GM12874 (cell line): ENCODE results near the gene CHSY1.

Experiments used
- TF ChIP-seq, protein P1 (sequence below): IDR thresholded peaks from 2 replicates; pipeline ENCODE4 v1.5.1; 2011; ENCODE audit warnings: low read depth, mild to moderate bottlenecking, control low read depth, low read length, moderate library complexity; ENCODE audit not compliant: insufficient read depth

CHSY1 gene

DNA sequence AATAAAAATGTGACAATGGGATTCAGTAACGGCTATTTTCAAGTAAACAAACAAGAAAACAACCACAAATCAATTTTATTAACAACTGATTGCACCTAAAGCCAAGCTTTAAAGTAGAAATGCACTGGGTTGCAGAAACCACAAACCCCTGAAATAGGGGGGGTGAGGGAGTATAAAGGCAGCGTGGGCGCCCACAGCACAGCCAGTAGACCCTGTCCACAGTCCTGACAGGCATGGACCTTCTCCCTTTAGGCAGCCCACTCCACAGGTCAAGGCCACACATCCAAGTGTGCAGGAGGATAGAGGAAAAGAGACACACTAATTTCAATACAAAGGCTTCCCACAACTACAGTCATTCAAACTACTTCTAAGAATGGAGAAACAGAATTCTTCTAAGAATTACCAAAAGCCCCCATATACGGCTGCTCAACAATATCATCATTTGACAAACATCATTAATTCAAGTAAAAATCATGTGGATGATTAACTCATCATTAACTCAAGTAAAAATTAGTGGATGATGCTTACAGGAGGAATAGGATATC lies 48.7 kb downstream of the CHSY1 start:
- TF ChIP-seq, protein P1, sequence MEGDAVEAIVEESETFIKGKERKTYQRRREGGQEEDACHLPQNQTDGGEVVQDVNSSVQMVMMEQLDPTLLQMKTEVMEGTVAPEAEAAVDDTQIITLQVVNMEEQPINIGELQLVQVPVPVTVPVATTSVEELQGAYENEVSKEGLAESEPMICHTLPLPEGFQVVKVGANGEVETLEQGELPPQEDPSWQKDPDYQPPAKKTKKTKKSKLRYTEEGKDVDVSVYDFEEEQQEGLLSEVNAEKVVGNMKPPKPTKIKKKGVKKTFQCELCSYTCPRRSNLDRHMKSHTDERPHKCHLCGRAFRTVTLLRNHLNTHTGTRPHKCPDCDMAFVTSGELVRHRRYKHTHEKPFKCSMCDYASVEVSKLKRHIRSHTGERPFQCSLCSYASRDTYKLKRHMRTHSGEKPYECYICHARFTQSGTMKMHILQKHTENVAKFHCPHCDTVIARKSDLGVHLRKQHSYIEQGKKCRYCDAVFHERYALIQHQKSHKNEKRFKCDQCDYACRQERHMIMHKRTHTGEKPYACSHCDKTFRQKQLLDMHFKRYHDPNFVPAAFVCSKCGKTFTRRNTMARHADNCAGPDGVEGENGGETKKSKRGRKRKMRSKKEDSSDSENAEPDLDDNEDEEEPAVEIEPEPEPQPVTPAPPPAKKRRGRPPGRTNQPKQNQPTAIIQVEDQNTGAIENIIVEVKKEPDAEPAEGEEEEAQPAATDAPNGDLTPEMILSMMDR, result no peak

DNA sequence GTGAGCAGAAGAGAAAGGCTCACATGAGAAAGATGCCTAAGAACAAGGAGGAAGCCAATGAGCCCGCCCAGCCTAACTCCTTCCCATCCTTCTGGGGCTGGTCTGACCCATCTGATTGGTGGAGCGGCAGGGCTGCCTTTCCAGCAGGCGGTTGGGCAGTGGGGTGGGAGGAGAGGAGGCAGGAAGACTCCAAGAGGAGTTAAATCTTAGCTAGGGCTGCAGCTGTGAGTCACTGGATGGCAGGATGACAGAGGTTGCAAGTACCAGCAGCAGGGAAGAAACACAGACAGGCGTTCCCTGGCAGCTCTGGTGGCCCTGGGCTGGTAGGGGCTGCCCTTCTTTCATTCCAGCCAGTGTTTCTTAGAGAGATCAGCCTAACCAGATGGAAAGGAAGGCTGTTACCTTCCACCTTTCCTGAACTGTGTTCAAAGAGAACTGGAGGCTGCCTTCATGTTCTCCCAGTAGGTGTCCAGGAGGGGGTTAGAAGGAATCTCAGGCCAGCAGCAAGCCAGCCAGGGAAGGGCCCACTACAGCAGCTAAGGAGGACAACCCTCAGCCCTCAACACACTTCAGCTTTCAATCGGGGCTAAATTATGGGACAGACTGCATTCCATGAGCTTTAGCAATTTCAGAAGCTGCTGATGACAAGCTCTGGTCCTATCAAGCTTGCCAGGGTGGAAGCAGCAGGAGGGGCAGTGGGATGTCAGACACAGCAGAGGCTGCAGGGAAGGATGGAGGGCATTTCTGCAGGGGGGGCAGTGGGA lies 50.3 kb downstream of the CHSY1 start:
- TF ChIP-seq, protein P1, result no peak

DNA sequence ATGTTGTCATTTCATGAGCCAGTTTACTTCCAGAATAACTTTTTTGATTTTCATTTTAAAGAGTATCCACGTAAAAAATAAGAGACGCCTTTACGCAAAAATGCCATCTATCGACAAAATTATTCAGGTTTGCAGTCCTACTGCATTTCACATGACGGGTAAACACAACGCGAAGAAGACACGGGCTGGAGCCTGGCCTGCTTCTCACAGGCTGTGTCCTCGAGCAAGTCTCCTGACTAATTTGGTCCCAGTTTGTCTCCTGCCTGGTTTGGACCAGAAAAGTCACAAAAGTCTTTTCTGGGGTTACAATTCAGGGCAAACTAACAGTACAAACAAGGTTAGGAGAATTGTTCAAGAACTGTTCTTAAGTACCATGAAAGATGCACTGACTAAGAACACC lies 51.7 kb downstream of the CHSY1 start:
- TF ChIP-seq, protein P1, result no peak

DNA sequence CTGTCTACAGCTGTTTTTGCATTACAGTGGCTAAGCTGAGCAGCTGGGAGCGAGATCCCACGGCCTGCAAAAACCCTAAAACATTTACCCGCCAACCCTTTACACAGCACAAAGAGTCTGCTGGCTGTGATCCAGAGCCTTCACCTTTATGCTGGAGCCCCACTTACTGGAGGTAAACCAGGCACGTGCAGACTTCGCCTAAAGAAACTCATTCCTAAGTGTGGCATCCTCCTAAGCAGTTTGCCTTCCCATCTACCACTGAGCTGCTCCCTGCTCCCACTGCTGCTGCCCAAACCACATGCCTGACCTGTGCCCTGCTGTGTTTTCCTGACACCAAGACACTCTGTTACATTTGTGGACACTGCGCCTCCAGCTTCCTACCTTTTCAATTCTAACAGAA lies 53.0 kb downstream of the CHSY1 start:
- TF ChIP-seq, protein P1, result no peak

DNA sequence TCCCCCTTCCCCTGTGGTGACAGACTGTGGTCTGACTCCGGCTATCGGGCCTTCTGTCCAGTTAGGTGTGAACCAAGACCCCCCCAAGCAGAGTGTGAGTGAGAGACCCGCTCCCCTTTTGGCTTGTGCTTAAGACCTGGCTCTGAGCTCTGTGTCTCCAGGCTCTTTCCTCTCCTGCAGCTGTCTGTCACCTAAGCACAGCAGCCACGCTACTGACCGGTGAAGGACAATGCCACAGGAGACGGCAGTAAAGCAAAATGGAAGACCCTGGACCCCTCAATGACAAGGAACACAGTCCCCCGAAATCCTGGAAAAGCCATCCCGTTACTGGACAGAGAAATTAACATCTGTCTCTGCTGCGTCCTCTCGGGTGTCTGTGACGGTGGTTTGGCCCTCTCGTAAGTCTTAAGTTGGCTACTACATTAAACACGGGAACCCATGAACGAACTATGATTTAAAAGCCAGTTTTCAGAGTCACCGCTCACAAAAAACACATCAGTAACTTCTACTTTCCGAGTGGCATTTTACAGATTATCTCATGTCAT lies 53.7 kb downstream of the CHSY1 start:
- TF ChIP-seq, protein P1, result no peak

DNA sequence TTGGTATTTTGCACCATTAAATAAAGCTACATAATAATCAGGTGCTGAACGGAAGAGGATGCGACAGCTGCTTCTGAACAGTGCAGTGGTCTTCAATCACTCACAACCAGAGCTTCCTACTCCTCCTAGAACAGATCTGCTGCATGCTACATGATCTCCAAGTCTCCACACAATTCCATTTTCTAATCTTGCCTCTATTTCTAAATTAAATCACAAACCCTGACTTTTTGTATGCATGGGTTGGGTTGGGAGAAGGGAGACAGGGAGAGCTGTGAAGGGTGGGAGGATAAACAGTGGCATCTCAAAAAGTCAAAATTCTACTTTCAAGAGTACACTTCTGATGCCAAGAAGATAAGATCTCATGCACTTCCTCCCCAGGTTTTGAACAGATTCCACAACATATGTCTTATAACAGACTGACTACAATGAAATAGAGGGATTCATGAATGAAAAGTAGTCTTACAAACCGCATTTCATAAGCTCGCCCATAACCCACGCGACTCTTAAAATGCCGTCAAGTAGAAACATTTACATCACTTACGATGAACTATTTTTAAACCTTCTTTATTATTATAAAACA lies 57.2 kb downstream of the CHSY1 start:
- TF ChIP-seq, protein P1, result no peak

DNA sequence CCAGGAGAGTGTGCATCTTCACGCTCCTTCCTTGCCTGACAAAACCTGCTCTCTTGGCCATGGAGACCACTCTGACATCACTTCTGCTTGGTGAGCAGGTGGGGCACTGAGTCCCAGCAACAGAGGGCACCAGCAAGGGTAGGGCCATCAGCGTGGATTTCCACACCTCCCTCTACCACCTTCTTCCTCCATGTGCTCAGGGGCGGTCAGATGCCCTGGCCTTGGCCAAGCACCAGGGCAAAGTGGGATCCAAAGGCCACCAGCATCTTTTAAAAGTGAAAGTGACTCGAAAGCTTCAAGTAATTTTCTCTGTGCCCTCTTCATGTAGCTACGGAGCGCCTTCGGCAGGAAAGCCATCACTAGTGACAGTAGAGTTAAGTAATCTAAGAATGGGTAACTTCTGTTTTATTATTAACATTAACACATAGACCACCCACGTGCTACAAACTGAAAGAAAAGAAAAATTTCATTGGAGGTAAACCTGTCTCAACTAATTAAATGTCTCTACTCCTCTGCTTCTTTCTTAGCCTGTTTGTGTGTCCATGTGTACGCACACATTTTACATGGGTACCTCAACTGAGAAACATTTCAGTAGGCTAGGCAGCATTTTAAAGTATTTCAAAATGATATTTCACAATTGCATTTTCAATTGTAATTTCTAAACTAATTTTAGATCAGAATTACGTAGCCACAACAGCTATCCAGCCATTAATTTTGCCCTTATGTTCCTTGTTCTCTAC lies 57.9 kb downstream of the CHSY1 start:
- TF ChIP-seq, protein P1, result no peak
